BLaER1 (cell line): Measurements from ENCODE around the gene SEPTIN8.

Source experiments
- H3K27ac ChIP-seq: shearing (Covaris generic); formaldehyde crosslinking; 2 replicates; pipeline ENCODE4 v1.8.1; 2022
- H3K27me3 ChIP-seq: shearing (Covaris generic); formaldehyde crosslinking; 2 replicates; pipeline ENCODE4 v1.8.1; 2022
- H3K36me3 ChIP-seq: shearing (Covaris generic); formaldehyde crosslinking; 2 replicates; pipeline ENCODE4 v1.8.1; 2022
- H3K4me1 ChIP-seq: shearing (Covaris generic); formaldehyde crosslinking; 2 replicates; pipeline ENCODE4 v1.8.1; 2022
- H3K4me2 ChIP-seq: shearing (Covaris generic); formaldehyde crosslinking; 2 replicates; pipeline ENCODE4 v1.8.1; 2022
- H3K4me3 ChIP-seq: shearing (Covaris generic); formaldehyde crosslinking; 2 replicates; pipeline ENCODE4 v1.8.1; 2022
- H3K9ac ChIP-seq: shearing (Covaris generic); formaldehyde crosslinking; 2 replicates; pipeline ENCODE4 v1.8.1; 2022
- H3K9me3 ChIP-seq: shearing (Covaris generic); formaldehyde crosslinking; 2 replicates; pipeline ENCODE4 v1.8.1; 2022
- H4K20me1 ChIP-seq: shearing (Covaris generic); formaldehyde crosslinking; 2 replicates; pipeline ENCODE4 v1.8.1; 2022
- Cebpa-rat ChIP-seq: shearing (Covaris generic); IDR thresholded peaks from 2 replicates; pipeline ENCODE4 v1.8.1; 2022

Gene SEPTIN8, protein sequence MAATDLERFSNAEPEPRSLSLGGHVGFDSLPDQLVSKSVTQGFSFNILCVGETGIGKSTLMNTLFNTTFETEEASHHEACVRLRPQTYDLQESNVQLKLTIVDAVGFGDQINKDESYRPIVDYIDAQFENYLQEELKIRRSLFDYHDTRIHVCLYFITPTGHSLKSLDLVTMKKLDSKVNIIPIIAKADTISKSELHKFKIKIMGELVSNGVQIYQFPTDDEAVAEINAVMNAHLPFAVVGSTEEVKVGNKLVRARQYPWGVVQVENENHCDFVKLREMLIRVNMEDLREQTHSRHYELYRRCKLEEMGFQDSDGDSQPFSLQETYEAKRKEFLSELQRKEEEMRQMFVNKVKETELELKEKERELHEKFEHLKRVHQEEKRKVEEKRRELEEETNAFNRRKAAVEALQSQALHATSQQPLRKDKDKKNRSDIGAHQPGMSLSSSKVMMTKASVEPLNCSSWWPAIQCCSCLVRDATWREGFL

DNA sequence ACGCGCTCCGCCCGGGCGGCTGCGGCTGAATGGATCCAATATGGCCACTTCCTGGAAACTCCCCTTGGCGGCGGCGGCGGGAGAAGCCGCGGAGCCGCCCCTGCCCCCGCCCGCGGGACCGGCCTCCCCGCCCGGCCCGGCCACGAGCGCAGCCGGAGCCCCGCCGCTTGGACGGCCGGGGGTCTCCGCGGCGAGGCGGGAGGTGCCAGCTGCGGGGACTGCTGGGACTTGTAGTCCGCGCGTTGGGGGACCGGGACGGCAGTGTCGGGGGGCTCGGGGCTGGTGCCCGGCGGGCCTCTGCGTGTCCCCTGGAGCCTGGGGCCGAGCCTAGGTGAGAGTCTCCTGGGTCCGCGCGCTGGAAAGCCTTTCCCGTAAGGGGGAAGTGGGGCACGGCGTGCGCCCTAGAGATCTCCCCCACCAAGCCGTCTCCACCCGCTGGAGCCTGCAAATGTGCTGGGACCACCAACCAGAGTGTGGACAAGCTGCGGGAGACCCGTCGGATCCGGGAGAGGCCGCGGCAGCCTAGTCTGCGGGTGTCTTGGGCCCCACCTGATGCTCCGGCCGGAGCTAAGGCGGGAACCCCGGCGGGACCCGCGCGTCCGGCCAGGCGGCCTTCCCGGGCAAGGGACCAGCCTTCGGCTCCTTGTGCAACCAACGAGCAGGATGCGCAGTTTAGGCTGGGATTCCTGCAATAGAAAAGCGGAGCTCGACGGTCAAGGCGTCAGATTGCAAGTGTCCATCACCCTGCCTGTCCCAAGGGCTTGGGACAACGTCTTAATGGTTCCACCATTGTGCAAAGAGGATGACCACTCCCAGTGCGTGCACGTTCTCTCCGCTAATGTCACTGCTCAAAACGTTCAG lies at the start of gene SEPTIN8:
Gene SEPTIN8, minus strand, starts transcription at position 31 of the 861 bp plus-strand sequence. CDS start 102 bp downstream, outside the sequence.
- H3K4me1 ChIP-seq, result peaks cover 16% of the 10 kb centered on the region
- no peak for TF ChIP-seq Cebpa-rat
- H3K4me2 ChIP-seq, result peak within 1 kb of the TSS; percentile 98
- H3K9ac ChIP-seq, result peak within 1 kb of the TSS; percentile 80
- H3K27ac ChIP-seq, result peak within 1 kb of the TSS; percentile 78
- no peaks in the 10 kb centered on the region for H3K36me3 ChIP-seq
- 0 out of 2 replicates have a peak, but pooled peaks cover 22% of the 10 kb centered on the region for H4K20me1 ChIP-seq
- H3K27me3 ChIP-seq, result peaks cover 52% of the 10 kb centered on the region
- H3K4me3 ChIP-seq, result peak within 1 kb of the TSS; percentile 86
- no peaks in the 10 kb centered on the region for H3K9me3 ChIP-seq

DNA sequence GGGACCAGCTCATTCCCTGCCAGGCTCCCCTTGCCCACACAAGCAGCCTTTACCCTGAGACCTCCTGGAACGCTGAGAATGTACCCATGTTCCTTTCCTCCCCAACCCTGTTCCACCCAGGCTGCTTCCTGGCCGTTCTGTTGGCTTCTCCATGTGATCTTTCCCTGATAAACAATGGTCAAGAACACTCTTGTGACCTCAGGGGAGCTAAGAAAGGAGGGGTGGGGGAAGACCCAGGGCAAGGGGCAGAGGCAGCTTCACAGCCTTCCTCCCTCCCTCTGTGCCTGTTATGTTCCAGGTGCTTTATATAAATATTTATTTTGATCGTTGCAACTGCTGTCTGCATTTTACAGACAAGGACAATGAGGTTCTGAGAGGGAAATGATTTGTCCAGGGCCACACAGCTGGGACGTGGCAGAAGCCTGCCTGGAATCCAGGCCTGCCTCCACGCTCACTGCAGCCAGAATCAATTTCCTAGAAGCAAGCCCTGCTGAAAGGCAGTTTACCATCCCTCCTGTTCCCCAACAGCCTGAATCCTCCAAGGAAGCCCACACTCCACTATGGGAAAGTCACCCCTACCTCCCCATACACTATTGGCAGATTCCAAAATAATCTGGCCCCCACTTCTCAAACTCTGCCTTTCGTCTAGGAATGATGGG lies 49.5 kb upstream of the SEPTIN8 start:
- Histone ChIP-seq H3K27me3 (peaks cover 100% of the 10 kb centered on the region), H3K36me3 (no peaks in the 10 kb centered on the region), H3K4me2 (no peak overlapping the region), H3K27ac (no peak overlapping the region), H3K9me3 (no peaks in the 10 kb centered on the region), H3K4me1 (peaks cover 5% of the 10 kb centered on the region), H3K9ac (no peak overlapping the region), H3K4me3 (no peak overlapping the region), H4K20me1 (peaks cover 35% of the 10 kb centered on the region; the same call in 1 of the 2 replicates)
- no peak for TF ChIP-seq Cebpa-rat

DNA sequence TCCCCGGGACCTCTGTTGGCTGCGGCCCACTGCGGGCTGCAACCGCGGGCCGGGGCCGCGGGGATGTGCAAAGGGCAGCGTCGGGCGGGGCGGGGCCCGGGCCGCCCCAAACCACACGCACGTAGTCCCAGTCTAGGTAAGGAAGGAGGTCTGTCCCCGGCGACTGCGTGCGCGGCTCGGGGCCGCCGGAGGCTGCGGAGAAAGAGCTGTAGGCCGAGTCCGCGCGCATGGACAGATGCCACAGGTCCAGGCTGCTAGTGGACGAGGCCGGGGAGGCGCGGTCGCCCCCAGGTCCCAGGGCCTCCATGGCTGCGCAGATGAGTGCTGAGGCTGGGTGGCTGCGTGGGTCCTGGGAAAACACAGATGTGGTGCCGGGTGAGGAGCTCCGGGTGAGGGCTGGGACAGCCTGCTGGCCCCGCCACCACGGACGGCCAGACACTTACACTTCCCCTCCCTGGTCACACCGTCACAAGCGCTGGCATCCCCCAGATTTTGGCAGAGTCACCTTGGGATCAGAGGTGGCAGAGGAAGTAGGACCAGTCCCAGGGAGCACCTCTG lies 48.9 kb upstream of the SEPTIN8 start:
- H3K27ac ChIP-seq, result no peak overlapping the region
- H3K9ac ChIP-seq, result no peak overlapping the region
- peaks cover 100% of the 10 kb centered on the region for H3K27me3 ChIP-seq
- no peak for TF ChIP-seq Cebpa-rat
- peaks cover 5% of the 10 kb centered on the region for H3K4me1 ChIP-seq
- no peaks in the 10 kb centered on the region for H3K36me3 ChIP-seq
- no peak overlapping the region for H3K4me3 ChIP-seq
- no peaks in the 10 kb centered on the region for H3K9me3 ChIP-seq
- H3K4me2 ChIP-seq, result no peak overlapping the region
- peaks cover 35% of the 10 kb centered on the region; the same call in 1 of the 2 replicates for H4K20me1 ChIP-seq

DNA sequence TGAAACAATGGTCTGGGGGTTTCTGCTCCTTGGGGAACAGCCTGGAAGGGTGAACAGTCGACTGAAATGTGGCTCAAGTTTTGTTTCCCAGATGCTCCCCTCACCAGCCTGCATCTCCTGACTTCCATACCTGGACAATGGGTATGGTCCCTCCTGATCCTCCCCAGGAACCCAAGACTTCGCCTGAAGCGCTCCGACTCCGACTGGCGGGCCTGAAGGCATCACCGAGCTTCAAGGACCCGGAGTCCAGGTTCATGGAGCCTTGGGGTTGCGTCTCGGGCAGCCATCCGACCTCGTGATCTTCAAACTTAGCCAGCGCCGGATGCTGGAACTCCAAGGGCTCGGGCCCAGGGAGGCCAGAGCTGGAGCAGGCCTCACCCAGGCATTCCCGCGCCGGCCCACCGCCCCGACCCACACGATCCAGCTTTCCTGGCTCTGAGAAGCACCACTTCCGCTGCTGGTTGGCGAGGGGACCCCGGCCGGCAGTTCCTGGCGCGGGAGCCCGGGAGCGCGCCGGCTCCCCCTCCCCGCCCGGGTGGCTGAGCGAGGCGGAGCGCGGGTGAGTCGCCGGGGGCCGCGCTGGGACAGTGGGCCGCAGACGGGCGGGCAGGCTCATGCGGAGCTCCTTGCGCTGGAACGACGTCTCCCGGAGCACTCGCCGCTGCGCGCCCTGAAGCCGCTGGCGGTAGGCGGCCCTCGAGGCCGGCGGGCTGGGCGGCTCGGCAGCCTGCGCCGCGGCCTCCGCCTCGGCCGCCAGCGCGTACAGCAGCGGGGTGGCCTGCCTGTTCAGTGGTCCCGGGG lies 48.2 kb upstream of the SEPTIN8 start:
- H3K27me3 ChIP-seq, result peaks cover 100% of the 10 kb centered on the region
- H3K9me3 ChIP-seq, result no peaks in the 10 kb centered on the region
- no peaks in the 10 kb centered on the region; the same call in 1 of the 2 replicates for H3K4me1 ChIP-seq
- no peak overlapping the region for H3K4me2 ChIP-seq
- no peak for TF ChIP-seq Cebpa-rat
- peaks cover 35% of the 10 kb centered on the region; the same call in 1 of the 2 replicates for H4K20me1 ChIP-seq
- no peaks in the 10 kb centered on the region for H3K36me3 ChIP-seq
- H3K27ac ChIP-seq, result no peak overlapping the region
- no peak overlapping the region for H3K9ac ChIP-seq
- H3K4me3 ChIP-seq, result no peak overlapping the region

DNA sequence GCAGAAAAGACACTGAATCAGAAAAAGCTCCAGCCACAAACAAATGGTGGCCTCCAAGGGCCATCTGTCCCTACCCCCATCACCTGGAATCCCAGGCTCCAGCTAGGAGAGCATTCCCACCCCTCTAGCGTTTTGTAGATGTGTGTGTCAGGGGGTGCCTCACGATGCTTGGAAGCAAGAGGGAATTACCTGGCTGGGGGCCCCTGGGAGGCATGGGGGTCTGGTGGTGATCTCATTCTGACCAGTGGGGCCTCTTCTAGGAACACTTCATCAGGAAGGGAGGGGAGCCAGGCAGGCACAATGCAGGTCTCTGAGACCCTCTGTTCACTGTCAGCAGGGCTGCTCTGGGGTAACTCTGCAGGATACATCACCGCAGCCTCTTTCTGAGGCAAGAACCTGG lies 47.4 kb upstream of the SEPTIN8 start:
- Histone ChIP-seq H3K9ac (no peak overlapping the region), H3K4me1 (no peaks in the 10 kb centered on the region; the same call in 1 of the 2 replicates), H3K4me2 (no peak overlapping the region), H3K4me3 (no peak overlapping the region), H3K27me3 (peaks cover 100% of the 10 kb centered on the region), H3K27ac (no peak overlapping the region), H3K36me3 (no peaks in the 10 kb centered on the region), H4K20me1 (peaks cover 35% of the 10 kb centered on the region; the same call in 1 of the 2 replicates), H3K9me3 (no peaks in the 10 kb centered on the region)
- no peak for TF ChIP-seq Cebpa-rat

DNA sequence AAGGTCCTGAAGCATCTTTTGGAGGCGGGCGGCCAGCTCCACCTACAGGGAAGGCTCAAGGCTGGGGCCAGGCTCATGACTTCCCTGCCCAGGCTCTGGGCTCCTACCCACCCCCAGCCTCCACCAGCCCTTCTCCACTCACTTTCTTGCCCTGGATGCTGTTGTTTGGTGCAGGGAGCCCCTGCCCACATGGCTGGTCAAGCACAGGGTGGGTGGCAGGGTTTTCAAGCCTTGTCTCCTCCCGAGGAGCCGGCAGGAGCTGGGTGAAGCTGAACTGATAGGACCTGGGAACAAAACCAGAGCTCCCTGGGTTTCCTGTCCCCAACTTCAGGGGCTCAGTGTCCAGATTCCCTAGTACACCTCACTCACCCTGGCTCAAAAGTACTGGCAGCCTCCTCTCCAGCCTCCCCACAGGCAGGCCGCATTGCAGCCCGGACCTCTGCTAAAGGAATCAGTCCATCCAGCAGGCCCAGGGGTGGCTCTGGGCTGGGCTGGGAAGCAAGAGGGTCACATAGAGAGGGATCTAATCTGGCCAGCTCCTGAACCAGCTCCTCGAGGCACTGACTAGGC lies 46.5 kb upstream of the SEPTIN8 start:
- no peaks in the 10 kb centered on the region; the same call in 1 of the 2 replicates for H3K4me1 ChIP-seq
- peaks cover 100% of the 10 kb centered on the region for H3K27me3 ChIP-seq
- no peak overlapping the region for H3K4me3 ChIP-seq
- no peak overlapping the region for H3K9ac ChIP-seq
- TF ChIP-seq Cebpa-rat, result no peak
- H3K9me3 ChIP-seq, result no peaks in the 10 kb centered on the region
- no peaks in the 10 kb centered on the region for H3K36me3 ChIP-seq
- peak overlapping the region; percentile 53; the same call in 1 of the 2 replicates for H3K4me2 ChIP-seq
- H4K20me1 ChIP-seq, result peaks cover 32% of the 10 kb centered on the region; the same call in 1 of the 2 replicates
- H3K27ac ChIP-seq, result no peak overlapping the region

DNA sequence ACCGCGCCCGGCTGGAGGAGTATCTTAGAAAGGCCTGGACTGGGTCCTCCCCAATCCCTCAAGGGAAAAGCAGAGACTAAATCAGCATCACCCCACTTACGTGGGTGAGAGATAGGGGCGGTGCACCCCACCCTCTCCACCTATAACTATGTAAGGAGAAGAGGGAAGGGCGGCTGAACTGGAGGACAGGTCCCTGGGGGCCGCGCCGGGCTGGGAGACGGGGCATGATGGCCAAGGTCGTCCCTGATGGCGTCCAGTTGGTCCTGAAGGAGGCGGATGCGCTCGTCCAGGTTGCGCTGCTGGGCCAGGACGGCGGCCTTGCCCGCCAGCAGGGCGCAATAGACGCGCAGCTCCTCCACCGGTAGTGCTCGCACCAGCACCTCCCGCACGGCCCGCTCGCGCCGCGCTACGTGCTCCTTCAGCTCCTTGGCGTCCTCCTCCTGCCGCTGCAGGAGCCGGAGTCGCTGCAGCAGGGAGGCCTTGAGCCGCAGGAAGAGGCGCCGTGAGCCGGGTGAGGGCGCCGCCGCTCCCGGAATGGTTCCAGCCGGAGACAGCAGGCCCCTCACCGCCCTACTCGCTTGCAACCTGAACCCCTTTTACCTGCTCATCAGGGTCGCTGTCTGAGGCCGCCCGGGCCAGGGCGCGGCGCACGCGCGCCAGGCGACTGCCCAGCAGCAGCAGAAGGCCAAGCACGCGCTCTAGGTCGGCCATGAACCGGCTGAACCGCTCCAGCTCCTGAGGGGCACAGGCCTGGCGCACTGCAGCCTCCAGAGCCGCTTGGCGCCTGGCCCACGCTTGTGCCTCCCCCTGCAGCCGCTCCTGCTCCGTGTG lies 45.8 kb upstream of the SEPTIN8 start:
- no peak overlapping the region for H3K27ac ChIP-seq

More for the DNA sequence above, 45.8 kb upstream of the SEPTIN8 start:
- Histone ChIP-seq H3K4me2 (peak overlapping the region; percentile 53), H3K4me1 (no peaks in the 10 kb centered on the region; the same call in 1 of the 2 replicates), H3K9me3 (no peaks in the 10 kb centered on the region), H3K27me3 (peaks cover 100% of the 10 kb centered on the region), H4K20me1 (peaks cover 32% of the 10 kb centered on the region; the same call in 1 of the 2 replicates), H3K9ac (no peak overlapping the region), H3K36me3 (no peaks in the 10 kb centered on the region), H3K4me3 (0 out of 2 replicates have a peak overlapping the region, but pooled peaks have one; percentile 36)
- no peak for TF ChIP-seq Cebpa-rat
